ENCODE results near the gene SZT2.

- TF ChIP-seq CTCF (IDR thresholded peaks at IDR 0.05) (no peak), POLR2A (IDR thresholded peaks at IDR 0.05) (no peak)
Observed at GRCh38 chr1:43379476-43379875, 10.2 kb upstream of the SZT2 start.

All from tibial nerve (tissue), 3 donors.